ENCODE results near the gene LMF1.

LMF1 gene

GRCh38 chr16:927931-928330 is 42.9 kb downstream of the LMF1 start:
- TF ChIP-seq EZH2phosphoT487 (IDR thresholded peaks at IDR 0.05; ENCODE audit: low read depth) (no peak), CTCF (IDR thresholded peaks at IDR 0.05; ENCODE audit: low read depth, low read length) (no peak)
- Histone ChIP-seq H2AFZ (ENCODE audit: low read depth, low read length) (no peak overlapping the region), H4K20me1 (ENCODE audit: insufficient read depth, low read length) (no peaks in the 10 kb centered on the region), H3K27me3 (ENCODE audit: low read depth, low read length) (no peaks in the 10 kb centered on the region), H3K79me2 (ENCODE audit: low read length) (no peaks in the 10 kb centered on the region), H3K9me3 (ENCODE audit: insufficient read depth, low read length) (no peaks in the 10 kb centered on the region), H3K27ac (ENCODE audit: low read length) (no peak overlapping the region), H3K9ac (ENCODE audit: low read length) (no peak overlapping the region), H3K4me1 (ENCODE audit: low read length) (no peaks in the 10 kb centered on the region), H3K36me3 (replicated peaks; ENCODE audit: low read depth, low read length) (peaks cover 4% of the 10 kb centered on the region), H3K4me2 (ENCODE audit: low read length) (no peak overlapping the region), H3K4me3 (ENCODE audit: low read length) (no peak overlapping the region)

GRCh38 chr16:927406-927805 is 43.4 kb downstream of the LMF1 start:
- Histone ChIP-seq H3K9me3 (ENCODE audit: insufficient read depth, low read length) (no peaks in the 10 kb centered on the region), H3K4me1 (ENCODE audit: low read length) (no peaks in the 10 kb centered on the region), H3K36me3 (replicated peaks; ENCODE audit: low read depth, low read length) (peaks cover 4% of the 10 kb centered on the region), H3K4me2 (ENCODE audit: low read length) (no peak overlapping the region), H2AFZ (ENCODE audit: low read depth, low read length) (no peak overlapping the region), H3K4me3 (ENCODE audit: low read length) (no peak overlapping the region), H3K79me2 (ENCODE audit: low read length) (no peaks in the 10 kb centered on the region), H3K27me3 (ENCODE audit: low read depth, low read length) (no peaks in the 10 kb centered on the region), H4K20me1 (ENCODE audit: insufficient read depth, low read length) (no peaks in the 10 kb centered on the region), H3K9ac (ENCODE audit: low read length) (no peak overlapping the region), H3K27ac (ENCODE audit: low read length) (no peak overlapping the region)
- TF ChIP-seq EZH2phosphoT487 (IDR thresholded peaks at IDR 0.05; ENCODE audit: low read depth) (no peak), CTCF (IDR thresholded peaks at IDR 0.05; ENCODE audit: low read depth, low read length) (no peak)

GRCh38 chr16:926715-927114 is 44.1 kb downstream of the LMF1 start:
- H4K20me1 ChIP-seq (ENCODE audit: insufficient read depth, low read length) = no peaks in the 10 kb centered on the region
- peaks cover 7% of the 10 kb centered on the region for H3K36me3 ChIP-seq (replicated peaks; ENCODE audit: low read depth, low read length)
- no peak overlapping the region for H2AFZ ChIP-seq (ENCODE audit: low read depth, low read length)
- no peaks in the 10 kb centered on the region for H3K4me1 ChIP-seq (ENCODE audit: low read length)
- no peak for TF ChIP-seq EZH2phosphoT487 (IDR thresholded peaks at IDR 0.05; ENCODE audit: low read depth)
- no peak for TF ChIP-seq CTCF (IDR thresholded peaks at IDR 0.05; ENCODE audit: low read depth, low read length)
- no peak overlapping the region for H3K4me2 ChIP-seq (ENCODE audit: low read length)
- H3K9ac ChIP-seq (ENCODE audit: low read length) = no peak overlapping the region
- no peak overlapping the region for H3K27ac ChIP-seq (ENCODE audit: low read length)
- H3K27me3 ChIP-seq (ENCODE audit: low read depth, low read length) = no peaks in the 10 kb centered on the region
- no peak overlapping the region for H3K4me3 ChIP-seq (ENCODE audit: low read length)
- no peaks in the 10 kb centered on the region for H3K79me2 ChIP-seq (ENCODE audit: low read length)
- no peaks in the 10 kb centered on the region for H3K9me3 ChIP-seq (ENCODE audit: insufficient read depth, low read length)

- H4K20me1 ChIP-seq (ENCODE audit: insufficient read depth, low read length) = no peaks in the 10 kb centered on the region
- no peak overlapping the region for H3K27ac ChIP-seq (ENCODE audit: low read length)
- H3K9me3 ChIP-seq (ENCODE audit: insufficient read depth, low read length) = no peaks in the 10 kb centered on the region
- H3K36me3 ChIP-seq (replicated peaks; ENCODE audit: low read depth, low read length) = peaks cover 7% of the 10 kb centered on the region
- no peak overlapping the region for H3K4me3 ChIP-seq (ENCODE audit: low read length)
- no peaks in the 10 kb centered on the region for H3K79me2 ChIP-seq (ENCODE audit: low read length)
- no peaks in the 10 kb centered on the region for H3K4me1 ChIP-seq (ENCODE audit: low read length)
- H3K27me3 ChIP-seq (ENCODE audit: low read depth, low read length) = no peaks in the 10 kb centered on the region
- no peak for TF ChIP-seq EZH2phosphoT487 (IDR thresholded peaks at IDR 0.05; ENCODE audit: low read depth)
- no peak for TF ChIP-seq CTCF (IDR thresholded peaks at IDR 0.05; ENCODE audit: low read depth, low read length)
- no peak overlapping the region for H3K4me2 ChIP-seq (ENCODE audit: low read length)
- H2AFZ ChIP-seq (ENCODE audit: low read depth, low read length) = no peak overlapping the region
- no peak overlapping the region for H3K9ac ChIP-seq (ENCODE audit: low read length)
These were observed 46.0 kb downstream of the LMF1 start for GRCh38 chr16:924806-925205.
